SK-N-SH (cell line): Measurements from ENCODE around the gene BTBD16. TPM values are rescaled to one million over a fixed set of nuclear protein-coding genes. Genes with fewer than 3 reads are reported as not detected.

Source experiments
- CTCF ChIA-PET: fragments of 300-600, 350-600 bp; formaldehyde crosslinking; extraction: SDS; loops from one replicate; lab custom pipeline; 2021; lab: Yijun Ruan, JAX
- POLR2A ChIA-PET: fragments of 350-600 bp; sonication (Branson Sonifier 250); formaldehyde crosslinking; extraction: SDS; loops from one replicate; lab custom pipeline; 2020; ENCODE audit warnings: antibody characterized with exemption, inconsistent platforms; lab: Yijun Ruan, JAX
- DNase-seq: peaks from one replicate; pipeline ENCODE4 v3.0.0; 2012
- H2AFZ ChIP-seq: fragments of 200-600 bp; sonication (generic); 2 replicates; pipeline ENCODE4 v1.8.1; 2016; ENCODE audit warnings: antibody characterized with exemption, mild to moderate bottlenecking, low read depth
- H3F3A ChIP-seq: fragments of 200-600 bp; sonication (generic); replicated peaks from 2 replicates; pipeline ENCODE3; 2016; ENCODE audit warnings: antibody characterized with exemption, mild to moderate bottlenecking; ENCODE audit not compliant: insufficient read depth
- H3K27ac ChIP-seq, 2 experiments: fragments of 200-500 bp in 1 of 2; fragments of 200-600 bp in 1 of 2; sonication (Bioruptor generic) in 1 of 2; sonication (generic), shearing (Covaris generic) in 1 of 2; 2 replicates each; pipeline versions ENCODE4 v1.5.1 to v1.6.1; 2014 to 2016; ENCODE audit warnings: low read depth in 2 of 2, inconsistent platforms in 1 of 2, low read length in 1 of 2, mild to moderate bottlenecking in 1 of 2, mixed read lengths in 1 of 2
- H3K27me3 ChIP-seq: fragments of 200-600 bp; sonication (generic), shearing (Covaris generic); 2 replicates; pipeline ENCODE4 v1.6.1; 2016; ENCODE audit warnings: mixed run types; ENCODE audit not compliant: insufficient read depth
- H3K36me3 ChIP-seq, 2 experiments: fragments of 200-500 bp in 1 of 2; fragments of 200-600 bp in 1 of 2; sonication (Bioruptor generic) in 1 of 2; sonication (generic) in 1 of 2; replicated peaks in 1 of 2; 2 replicates each; pipeline versions ENCODE3 to v1.5.1; 2014 to 2016; ENCODE audit warnings: low read length in 1 of 2, mild to moderate bottlenecking in 1 of 2; ENCODE audit not compliant: insufficient read depth in 2 of 2, control insufficient read depth in 1 of 2
- H3K4me1 ChIP-seq, 2 experiments: fragments of 200-500 bp in 1 of 2; fragments of 200-600 bp in 1 of 2; sonication (Bioruptor generic) in 1 of 2; sonication (generic), shearing (Covaris generic) in 1 of 2; 2 replicates each; pipeline versions ENCODE4 v1.5.1 to v1.6.1; 2014 to 2016; ENCODE audit warnings: low read depth in 1 of 2, low read length in 1 of 2, mixed run types in 1 of 2; ENCODE audit not compliant: insufficient read depth in 2 of 2, control insufficient read depth in 1 of 2
- H3K4me2 ChIP-seq: fragments of 200-600 bp; sonication (generic), shearing (Covaris generic); 2 replicates; pipeline ENCODE4 v1.6.1; 2017; ENCODE audit warnings: mixed run types
- H3K4me3 ChIP-seq, 2 experiments: fragments of 200-500 bp in 1 of 2; fragments of 200-600 bp in 1 of 2; sonication (Bioruptor generic) in 1 of 2; sonication (generic), shearing (Covaris generic) in 1 of 2; 2 replicates each; pipeline versions ENCODE4 v1.5.1 to v1.8.1; 2014 to 2016; ENCODE audit warnings: low read depth in 2 of 2, inconsistent platforms in 1 of 2, low read length in 1 of 2, mild to moderate bottlenecking in 1 of 2, mixed read lengths in 1 of 2, moderate library complexity in 1 of 2
- H3K79me2 ChIP-seq: fragments of 200-600 bp; sonication (generic); 2 replicates; pipeline ENCODE4 v1.8.1; 2017; ENCODE audit warnings: mild to moderate bottlenecking; ENCODE audit not compliant: insufficient read depth
- H3K9ac ChIP-seq: fragments of 200-600 bp; sonication (generic); 2 replicates; pipeline ENCODE4 v1.6.1; 2017; ENCODE audit warnings: mixed run types
- H3K9me2 ChIP-seq: fragments of 200-600 bp; sonication (generic); 2 replicates; pipeline ENCODE4 v1.6.1; 2017; ENCODE audit warnings: mixed run types
- H3K9me3 ChIP-seq: fragments of 200-600 bp; sonication (generic); 2 replicates; pipeline ENCODE4 v1.6.1; 2017; ENCODE audit warnings: mixed run types, mild to moderate bottlenecking, moderate library complexity
- H4K20me1 ChIP-seq: fragments of 200-600 bp; sonication (generic); 2 replicates; pipeline ENCODE4 v1.6.1; 2017; ENCODE audit warnings: mild to moderate bottlenecking, mixed run types; ENCODE audit not compliant: insufficient read depth
- CHD2 ChIP-seq: fragments of 150-350 bp; IDR thresholded peaks from 2 replicates; pipeline ENCODE4 v1.6.1; 2018; ENCODE audit warnings: low read length; ENCODE audit not compliant: partially characterized antibody
- CTCF ChIP-seq: fragments of 200-600 bp; sonication (generic); IDR thresholded peaks from 2 replicates; pipeline ENCODE4 v1.6.1; 2017; ENCODE audit warnings: antibody characterized with exemption, mild to moderate bottlenecking, moderate library complexity
- EZH2phosphoT487 ChIP-seq: fragments of 200-600 bp; sonication (generic); IDR thresholded peaks from 2 replicates; pipeline ENCODE4 v1.6.1; 2017; ENCODE audit warnings: low read depth, mixed run types, mild to moderate bottlenecking, antibody characterized with exemption, moderate library complexity, borderline replicate concordance
- FOSL2 ChIP-seq: IDR thresholded peaks from 2 replicates; pipeline ENCODE4 v1.4.0; 2012; ENCODE audit warnings: low read depth, mild to moderate bottlenecking, moderate library complexity, borderline replicate concordance
- FOXJ3 ChIP-seq: sonication (generic); formaldehyde crosslinking; IDR thresholded peaks from 2 replicates; pipeline ENCODE4 v1.5.1; 2020; ENCODE audit warnings: mild to moderate bottlenecking, missing genetic modification reagents
- FOXM1 ChIP-seq: IDR thresholded peaks from 2 replicates; pipeline ENCODE4 v1.4.0; 2012; ENCODE audit warnings: low read depth, mild to moderate bottlenecking
- IRF3 ChIP-seq: fragments of 150-350 bp; IDR thresholded peaks from 2 replicates; pipeline ENCODE4 v1.6.1; 2016; ENCODE audit warnings: mild to moderate bottlenecking, low read depth, low read length
- NFIC ChIP-seq: IDR thresholded peaks from 2 replicates; pipeline ENCODE4 v1.4.0; 2012; ENCODE audit warnings: borderline replicate concordance
- NRF1 ChIP-seq: IDR thresholded peaks from 2 replicates; pipeline ENCODE4 v1.6.1; 2012; ENCODE audit warnings: low read depth, mild to moderate bottlenecking, low read length
- POLR2AphosphoS5 ChIP-seq: IDR thresholded peaks from 2 replicates; pipeline ENCODE4 v1.6.1; 2012; ENCODE audit warnings: low read depth, low read length
- RAD21 ChIP-seq: IDR thresholded peaks from 2 replicates; pipeline ENCODE4 v1.6.1; 2012; ENCODE audit warnings: mild to moderate bottlenecking, low read length
- RCOR1 ChIP-seq: fragments of 150-350 bp; IDR thresholded peaks from 2 replicates; pipeline ENCODE4 v1.6.1; 2017; ENCODE audit warnings: antibody characterized with exemption, low read length
- REST ChIP-seq: IDR thresholded peaks from 2 replicates; pipeline ENCODE4 v1.6.1; 2012; ENCODE audit warnings: mild to moderate bottlenecking, low read depth, low read length, moderate library complexity
- YY1 ChIP-seq: IDR thresholded peaks from 2 replicates; pipeline ENCODE4 v1.4.0; 2012; ENCODE audit warnings: low read depth, mild to moderate bottlenecking
- WGBS: methylation state at CpG from one replicate; pipeline ENCODE4 v1.1.6; 2017; ENCODE audit warnings: low lambda C conversion rate; 5-methylcytosine and 5-hydroxymethylcytosine counted together
- polyA plus RNA-seq, 3 experiments: library from polyadenylated mRNA; depleted of rRNA; stranded (reverse); fragments of >200 nt; gene quantifications; 2 replicates each; pipeline ENCODE4 v1.2.3, GENCODE V29; 2012

Gene BTBD16
- polyA plus RNA-seq, 1 of the 3 experiments (the other 2 are of a cell fraction), result not detected

- 27% methylated on average over 3 of the region's 3 CpGs for WGBS
- Histone ChIP-seq H3K27ac (no peak overlapping the region), H3F3A (no peaks in the 10 kb centered on the region), H3K9ac (no peak overlapping the region), H3K4me1 (no peaks in the 10 kb centered on the region; a peak in 1 of 4 replicates), H3K4me2 (no peak overlapping the region), H4K20me1 (no peaks in the 10 kb centered on the region), H3K79me2 (no peaks in the 10 kb centered on the region), H3K36me3 (no peaks in the 10 kb centered on the region), H2AFZ (no peak overlapping the region), H3K4me3 (no peak overlapping the region; a peak in 1 of 4 replicates), H3K9me3 (no peaks in the 10 kb centered on the region), H3K9me2 (no peaks in the 10 kb centered on the region), H3K27me3 (no peaks in the 10 kb centered on the region; the same call in 1 of the 2 replicates)
- ChIA-PET CTCF (interaction anchor here (1.0 to 7.6 kb wide), 5 partner anchors 25 to 411 kb away, joined by 3 to 139 read pairs (median 7); no protein-coding TSS in a partner anchor), POLR2A (no interaction called here)
- no peak for TF ChIP-seq FOSL2
- TF ChIP-seq YY1, result no peak
- TF ChIP-seq CHD2, result no peak
- no peak for TF ChIP-seq NFIC
- no peak for TF ChIP-seq NRF1
- TF ChIP-seq FOXJ3 (CRISPR knock-in tag), result no peak
- TF ChIP-seq CTCF, result no peak
- no peak for TF ChIP-seq IRF3
- no peak for TF ChIP-seq RAD21
- TF ChIP-seq POLR2AphosphoS5, result no peak
- TF ChIP-seq EZH2phosphoT487, result no peak
- no peak for TF ChIP-seq FOXM1
- no peak for TF ChIP-seq REST
- no peak for TF ChIP-seq RCOR1
- no peak for DNase-seq
Measured at GRCh38 chr10:122292376-122292775, 21.3 kb downstream of the BTBD16 start.
